DOHH2 (cell line): ENCODE measurements around the gene USP20.

Experiments
- H3F3A ChIP-seq: fragments of 200-600 bp; sonication (generic), shearing (Covaris generic); 2 replicates; pipeline ENCODE4 v1.6.0; 2016; ENCODE audit warnings: antibody characterized with exemption, mild to moderate bottlenecking; ENCODE audit not compliant: control insufficient read depth, insufficient read depth
- H3K27ac ChIP-seq: fragments of 200-600 bp; sonication (generic); 2 replicates; pipeline ENCODE4 v1.5.1; 2014; ENCODE audit warnings: low read depth, mild to moderate bottlenecking, low read length, moderate library complexity
- H3K27me3 ChIP-seq: fragments of 200-600 bp; sonication (generic); 2 replicates; pipeline ENCODE4 v1.6.1; 2014; ENCODE audit warnings: mild to moderate bottlenecking, low read length, mixed read lengths; ENCODE audit not compliant: control insufficient read depth
- H3K36me3 ChIP-seq: fragments of 200-600 bp; sonication (generic); 2 replicates; pipeline ENCODE4 v1.6.1; 2014; ENCODE audit warnings: mild to moderate bottlenecking, low read length, moderate library complexity, mixed read lengths; ENCODE audit not compliant: control insufficient read depth
- H3K4me1 ChIP-seq: fragments of 200-600 bp; sonication (generic); 2 replicates; pipeline ENCODE4 v1.6.1; 2014; ENCODE audit warnings: mild to moderate bottlenecking, low read length, mixed read lengths; ENCODE audit not compliant: control insufficient read depth
- H3K4me2 ChIP-seq: fragments of 200-600 bp; sonication (generic); 2 replicates; pipeline ENCODE4 v1.6.0; 2014; ENCODE audit warnings: mild to moderate bottlenecking, low read length, moderate library complexity
- H3K4me3 ChIP-seq: fragments of 200-600 bp; sonication (generic); 2 replicates; pipeline ENCODE4 v1.5.1; 2014; ENCODE audit warnings: mild to moderate bottlenecking, low read length, mixed read lengths
- H3K79me2 ChIP-seq: fragments of 200-600 bp; sonication (generic); 2 replicates; pipeline ENCODE4 v1.6.1; 2014; ENCODE audit warnings: mild to moderate bottlenecking, low read length, mixed read lengths; ENCODE audit not compliant: control insufficient read depth
- H3K9me2 ChIP-seq: fragments of 200-600 bp; sonication (generic); replicated peaks from 2 replicates; pipeline ENCODE4 v1.6.1; 2014; ENCODE audit warnings: mild to moderate bottlenecking, low read length, mixed read lengths; ENCODE audit not compliant: control insufficient read depth
- H3K9me3 ChIP-seq: fragments of 200-600 bp; sonication (generic); 2 replicates; pipeline ENCODE4 v1.6.1; 2014; ENCODE audit warnings: antibody characterized with exemption, low read length, mixed read lengths; ENCODE audit not compliant: control insufficient read depth, insufficient read depth
- H4K20me1 ChIP-seq: fragments of 200-600 bp; sonication (generic); 2 replicates; pipeline ENCODE4 v1.6.0; 2014; ENCODE audit warnings: low read depth, mild to moderate bottlenecking, antibody characterized with exemption, low read length, moderate library complexity; ENCODE audit not compliant: control insufficient read depth, insufficient read depth
- EZH2phosphoT487 ChIP-seq: fragments of 200-600 bp; sonication (generic); IDR thresholded peaks from 2 replicates; pipeline ENCODE4 v1.6.1; 2017; ENCODE audit warnings: borderline replicate concordance, mild to moderate bottlenecking, antibody characterized with exemption, low read length, moderate library complexity, mixed read lengths
- TF ChIP-seq, protein P1 (sequence below): fragments of 200-600 bp; sonication (generic); IDR thresholded peaks from one replicate; pipeline ENCODE4 v1.5.1; 2014; ENCODE audit warnings: antibody characterized with exemption, mild to moderate bottlenecking, low read depth, low read length; ENCODE audit not compliant: poor library complexity, severe bottlenecking

The USP20 gene

DNA sequence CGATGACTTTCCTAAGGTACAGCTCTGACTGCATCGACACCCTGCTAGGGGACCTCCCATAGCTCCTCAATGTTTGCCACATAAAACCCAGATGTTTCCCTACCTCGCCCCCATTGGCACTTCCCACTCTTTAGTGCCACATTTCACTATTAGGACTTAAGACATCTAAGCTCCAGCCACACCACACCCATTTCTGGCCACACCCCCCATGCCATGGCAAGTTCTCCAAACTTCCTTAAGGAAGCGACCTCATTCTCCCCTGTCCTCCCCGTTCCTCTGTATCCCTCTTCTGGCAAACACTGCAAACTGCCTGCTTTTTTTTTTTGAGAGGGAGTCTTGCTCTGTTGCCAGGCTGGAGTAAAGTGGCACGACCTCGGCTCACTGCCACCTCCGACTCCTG lies 62.9 kb downstream of the USP20 start:
- Histone ChIP-seq H3K27me3 (no peaks in the 10 kb centered on the region), H3K9me2 (no peaks in the 10 kb centered on the region), H3K4me3 (no peak overlapping the region), H4K20me1 (no peaks in the 10 kb centered on the region), H3K27ac (no peak overlapping the region), H3K4me2 (no peak overlapping the region), H3K9me3 (no peaks in the 10 kb centered on the region), H3K4me1 (peaks cover 25% of the 10 kb centered on the region), H3K36me3 (peaks cover 81% of the 10 kb centered on the region), H3K79me2 (no peaks in the 10 kb centered on the region), H3F3A (peaks cover 4% of the 10 kb centered on the region; the same call in 1 of the 2 replicates)
- no peak for TF ChIP-seq EZH2phosphoT487

- no peak overlapping the region for H3K27ac ChIP-seq
- peaks cover 80% of the 10 kb centered on the region for H3K36me3 ChIP-seq
- peaks cover 14% of the 10 kb centered on the region for H3K4me1 ChIP-seq
- no peaks in the 10 kb centered on the region for H3K9me3 ChIP-seq
- H3K79me2 ChIP-seq = no peaks in the 10 kb centered on the region
- no peaks in the 10 kb centered on the region for H4K20me1 ChIP-seq
- no peak for TF ChIP-seq EZH2phosphoT487
- TF ChIP-seq, protein P1, sequence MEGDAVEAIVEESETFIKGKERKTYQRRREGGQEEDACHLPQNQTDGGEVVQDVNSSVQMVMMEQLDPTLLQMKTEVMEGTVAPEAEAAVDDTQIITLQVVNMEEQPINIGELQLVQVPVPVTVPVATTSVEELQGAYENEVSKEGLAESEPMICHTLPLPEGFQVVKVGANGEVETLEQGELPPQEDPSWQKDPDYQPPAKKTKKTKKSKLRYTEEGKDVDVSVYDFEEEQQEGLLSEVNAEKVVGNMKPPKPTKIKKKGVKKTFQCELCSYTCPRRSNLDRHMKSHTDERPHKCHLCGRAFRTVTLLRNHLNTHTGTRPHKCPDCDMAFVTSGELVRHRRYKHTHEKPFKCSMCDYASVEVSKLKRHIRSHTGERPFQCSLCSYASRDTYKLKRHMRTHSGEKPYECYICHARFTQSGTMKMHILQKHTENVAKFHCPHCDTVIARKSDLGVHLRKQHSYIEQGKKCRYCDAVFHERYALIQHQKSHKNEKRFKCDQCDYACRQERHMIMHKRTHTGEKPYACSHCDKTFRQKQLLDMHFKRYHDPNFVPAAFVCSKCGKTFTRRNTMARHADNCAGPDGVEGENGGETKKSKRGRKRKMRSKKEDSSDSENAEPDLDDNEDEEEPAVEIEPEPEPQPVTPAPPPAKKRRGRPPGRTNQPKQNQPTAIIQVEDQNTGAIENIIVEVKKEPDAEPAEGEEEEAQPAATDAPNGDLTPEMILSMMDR = no peak
- H3K4me2 ChIP-seq = no peak overlapping the region
- H3K4me3 ChIP-seq = no peak overlapping the region
- no peaks in the 10 kb centered on the region for H3K27me3 ChIP-seq
- H3K9me2 ChIP-seq = no peaks in the 10 kb centered on the region
- H3F3A ChIP-seq = no peaks in the 10 kb centered on the region; the same call in 1 of the 2 replicates
Measured at GRCh38 chr9:129899620-129900019, 64.4 kb downstream of the USP20 start.

DNA sequence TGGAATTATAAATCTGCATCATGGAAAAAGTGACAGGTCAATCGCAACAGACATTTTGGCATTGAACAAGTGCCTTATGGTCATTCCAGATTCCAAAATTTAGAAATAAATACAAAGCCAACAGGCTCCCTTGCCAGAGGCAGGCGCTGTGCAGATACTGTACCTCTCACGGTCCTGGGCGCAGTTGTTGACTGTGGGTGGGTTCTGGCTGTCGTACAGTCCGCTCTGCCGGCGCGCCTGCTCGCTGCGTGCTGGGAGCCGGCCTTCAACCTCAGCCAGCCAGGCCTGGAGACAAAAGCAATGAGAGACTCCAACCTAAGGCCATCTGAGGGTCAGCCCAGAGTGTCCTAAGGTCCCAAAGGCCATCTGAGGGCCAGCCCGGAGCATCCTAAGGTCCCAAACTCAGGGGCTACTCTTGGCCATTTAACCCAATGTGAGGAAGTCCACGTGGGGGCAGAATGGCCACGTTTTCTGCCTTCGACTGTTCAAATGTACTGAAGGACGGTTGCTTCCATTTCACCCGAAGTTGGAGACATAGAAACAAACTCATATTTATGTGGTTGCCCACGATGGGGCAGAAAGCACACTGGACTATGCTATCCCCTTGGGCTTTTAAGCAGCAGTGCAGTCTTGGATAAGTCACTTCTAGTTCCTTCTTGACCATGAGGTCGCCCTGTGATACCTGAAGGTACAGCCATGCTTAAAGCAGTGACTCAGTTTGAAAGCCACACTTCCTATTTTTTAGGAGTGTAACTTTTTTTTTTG lies 65.2 kb downstream of the USP20 start:
- Histone ChIP-seq H3F3A (no peaks in the 10 kb centered on the region; the same call in 1 of the 2 replicates), H3K27ac (no peak overlapping the region), H3K9me2 (no peaks in the 10 kb centered on the region), H3K4me1 (peaks cover 5% of the 10 kb centered on the region), H3K4me3 (no peak overlapping the region), H3K9me3 (no peaks in the 10 kb centered on the region), H3K4me2 (no peak overlapping the region), H3K79me2 (no peaks in the 10 kb centered on the region), H3K36me3 (peaks cover 74% of the 10 kb centered on the region), H3K27me3 (no peaks in the 10 kb centered on the region), H4K20me1 (no peaks in the 10 kb centered on the region)
- TF ChIP-seq, protein P1 = no peak
- TF ChIP-seq EZH2phosphoT487 = no peak

- Histone ChIP-seq H4K20me1 (no peaks in the 10 kb centered on the region), H3K9me2 (no peaks in the 10 kb centered on the region), H3K27ac (no peak overlapping the region), H3K4me2 (no peak overlapping the region), H3K79me2 (no peaks in the 10 kb centered on the region), H3F3A (no peaks in the 10 kb centered on the region), H3K27me3 (no peaks in the 10 kb centered on the region), H3K9me3 (no peaks in the 10 kb centered on the region), H3K4me1 (no peaks in the 10 kb centered on the region), H3K36me3 (peaks cover 72% of the 10 kb centered on the region), H3K4me3 (no peak overlapping the region)
- TF ChIP-seq EZH2phosphoT487 = no peak
- TF ChIP-seq, protein P1 = no peak
Measured at GRCh38 chr9:129901993-129902739, 66.9 kb downstream of the USP20 start.
